ENCODE measurements around the gene LYRM1.

GRCh38 chr16:20850981-20851380 lies 49.6 kb upstream of the LYRM1 start:
- TF ChIP-seq POLR2A (IDR thresholded peaks at IDR 0.05; ENCODE audit: low read depth, low read length) (no peak), POU2F2 (IDR thresholded peaks at IDR 0.05; ENCODE audit: low read depth, low read length) (no peak), POLR2AphosphoS5 (IDR thresholded peaks at IDR 0.05; ENCODE audit: low read depth, low read length) (no peak), TAF1 (IDR thresholded peaks at IDR 0.05; ENCODE audit: low read depth, low read length) (no peak)
